ENCODE measurements around the gene DIO3.
"Not testable (repeated sequence)": the region's sequence is repeated elsewhere in the genome, so short reads cannot be mapped to it uniquely, and the experiment has no call there.

DIO3 gene

GRCh38 chr14:101542391-101542790, 18.9 kb upstream of the DIO3 start:
- no peak for DNase-seq (ENCODE audit: low read depth)

- DNase-seq (ENCODE audit: low read depth): no peak
These were observed 17.5 kb upstream of the DIO3 start for GRCh38 chr14:101543814-101544213.

GRCh38 chr14:101544550-101544949, 16.7 kb upstream of the DIO3 start:
- no peak for DNase-seq (ENCODE audit: low read depth)

DNA sequence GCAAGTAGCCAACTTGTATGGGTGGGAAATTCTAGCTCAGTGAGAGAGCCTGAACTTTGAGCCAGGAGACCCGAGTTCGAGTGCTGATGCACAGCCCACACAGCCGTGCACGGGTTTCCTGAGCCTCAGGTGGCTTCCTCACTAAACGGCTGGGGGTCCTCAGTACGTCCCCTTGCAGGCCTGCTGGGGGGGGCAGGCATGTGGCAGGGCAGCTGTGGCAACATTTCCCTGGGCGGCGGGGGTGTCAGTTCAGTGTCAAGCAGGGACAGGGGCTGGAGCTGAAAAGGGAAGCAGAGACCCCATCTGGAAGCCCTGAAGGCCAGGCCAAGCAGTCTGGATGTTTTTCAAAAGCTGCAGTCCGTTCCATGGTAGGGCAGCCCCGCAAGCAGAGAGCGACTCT, 14.6 kb upstream of the DIO3 start:
- no peak for DNase-seq (ENCODE audit: low read depth)

- DNase-seq (ENCODE audit: low read depth): no peak
These were observed 14.1 kb upstream of the DIO3 start for GRCh38 chr14:101547107-101547738.

- DNase-seq (ENCODE audit: low read depth): no peak
These were observed 13.2 kb upstream of the DIO3 start for GRCh38 chr14:101547961-101548669.

DNA sequence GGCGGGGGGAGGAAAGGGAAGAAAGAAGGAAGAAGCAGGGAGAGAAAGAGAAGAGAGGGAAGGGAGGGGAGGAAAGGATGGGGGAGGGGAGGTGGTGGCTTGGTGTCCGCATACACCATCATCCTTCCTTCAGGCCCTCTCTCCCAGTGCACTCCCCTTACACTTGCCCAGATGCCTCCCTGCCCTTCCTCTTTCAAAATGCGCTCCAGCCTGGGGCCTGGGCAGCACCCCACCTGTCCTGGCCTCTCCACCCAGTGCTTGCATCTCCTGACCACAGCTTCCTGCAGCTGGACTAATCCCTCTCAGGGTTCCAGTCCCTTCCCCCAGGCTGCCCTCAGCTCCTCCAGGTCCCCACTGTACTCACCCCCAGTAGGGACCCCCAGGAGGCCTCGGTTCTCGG, 12.6 kb upstream of the DIO3 start:
- DNase-seq (ENCODE audit: low read depth): no peak

DNA sequence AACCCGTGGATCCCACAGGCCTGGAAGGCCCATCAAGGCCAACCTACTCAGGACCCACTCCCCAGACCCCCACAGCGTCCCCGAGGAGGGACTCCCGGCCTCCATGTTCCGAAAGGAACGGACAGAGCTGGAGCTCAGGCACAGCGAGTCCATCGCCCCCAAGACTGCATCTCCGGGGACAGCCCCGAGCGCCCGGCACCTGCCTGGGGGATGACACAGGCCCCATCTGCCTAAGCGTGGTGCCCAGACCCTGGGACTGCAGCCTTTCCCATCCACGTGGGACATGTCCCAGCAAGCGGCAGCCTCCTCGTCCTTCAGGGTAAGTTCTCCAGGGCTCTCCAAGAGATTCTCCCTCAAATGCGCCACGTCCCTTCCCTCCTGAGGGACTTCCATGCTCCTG, 12.1 kb upstream of the DIO3 start:
- DNase-seq (ENCODE audit: low read depth): no peak

- not testable (repeated sequence) for DNase-seq (ENCODE audit: low read depth)
These were observed 10.9 kb upstream of the DIO3 start for GRCh38 chr14:101550202-101550912.

DNA sequence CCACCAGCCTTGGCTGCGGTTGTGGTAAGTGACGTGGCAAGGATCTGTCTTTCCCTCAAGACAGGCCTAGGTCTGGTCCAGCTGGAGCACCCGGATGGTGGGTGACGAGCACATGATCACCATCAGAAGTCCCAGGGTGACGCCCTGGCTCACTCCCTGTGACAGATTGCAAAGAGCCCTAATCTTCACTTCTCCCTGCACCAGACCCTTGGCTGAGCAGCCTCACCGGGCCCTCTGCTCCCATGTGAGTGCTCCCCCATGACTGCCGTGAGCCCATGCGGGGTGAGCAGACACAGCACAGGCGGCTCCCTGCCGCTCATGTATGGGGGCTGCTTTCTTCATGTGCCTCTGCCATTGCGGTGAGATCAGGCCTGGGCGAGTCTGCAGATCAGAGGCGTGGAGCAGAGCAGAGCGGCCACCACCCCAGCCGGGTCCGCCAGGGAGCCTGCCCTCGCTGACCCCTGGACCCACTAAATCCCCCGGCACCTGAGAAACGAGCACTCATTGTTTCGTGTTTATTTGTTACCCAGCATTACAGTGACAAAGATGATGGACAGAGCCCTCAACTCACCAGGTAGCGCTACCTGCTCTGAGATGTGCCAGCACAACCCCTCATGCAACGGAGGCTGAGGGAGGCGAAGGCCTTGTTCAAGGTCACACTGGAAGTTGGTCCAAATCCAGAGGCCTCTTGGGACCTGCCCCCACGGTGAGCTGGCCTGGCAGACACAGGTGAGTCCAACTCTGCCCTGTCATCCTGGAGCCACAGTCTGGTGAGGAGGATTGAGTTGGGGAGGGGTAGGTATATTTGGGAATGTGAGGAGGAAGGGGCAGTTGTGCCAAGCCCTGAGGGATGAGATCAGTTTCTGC, 9.3 kb upstream of the DIO3 start:
- DNase-seq (ENCODE audit: low read depth): no peak

- DNase-seq (ENCODE audit: low read depth): no peak
These were observed 8.5 kb upstream of the DIO3 start for GRCh38 chr14:101552786-101553231.

DNA sequence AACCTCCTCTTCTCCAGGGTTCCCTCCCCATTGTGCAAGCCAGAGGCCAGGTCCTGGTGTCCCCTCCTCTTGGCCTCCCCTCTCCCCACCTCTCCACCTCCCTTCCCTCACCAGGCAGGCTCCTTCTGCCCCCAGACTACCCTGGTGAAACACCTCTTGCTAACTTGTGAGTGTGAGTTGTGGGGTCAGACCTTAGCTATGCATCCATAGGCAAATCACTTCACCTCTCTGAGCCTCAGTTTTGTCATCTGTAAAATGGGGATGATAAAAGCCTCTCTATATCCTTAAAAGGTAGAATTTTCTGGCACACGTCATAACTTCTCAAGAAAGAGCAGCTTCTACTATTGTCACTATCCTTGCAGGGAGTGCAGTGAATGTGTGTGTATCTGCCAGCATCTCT, 7.9 kb upstream of the DIO3 start:
- no peak for DNase-seq (ENCODE audit: low read depth)

DNA sequence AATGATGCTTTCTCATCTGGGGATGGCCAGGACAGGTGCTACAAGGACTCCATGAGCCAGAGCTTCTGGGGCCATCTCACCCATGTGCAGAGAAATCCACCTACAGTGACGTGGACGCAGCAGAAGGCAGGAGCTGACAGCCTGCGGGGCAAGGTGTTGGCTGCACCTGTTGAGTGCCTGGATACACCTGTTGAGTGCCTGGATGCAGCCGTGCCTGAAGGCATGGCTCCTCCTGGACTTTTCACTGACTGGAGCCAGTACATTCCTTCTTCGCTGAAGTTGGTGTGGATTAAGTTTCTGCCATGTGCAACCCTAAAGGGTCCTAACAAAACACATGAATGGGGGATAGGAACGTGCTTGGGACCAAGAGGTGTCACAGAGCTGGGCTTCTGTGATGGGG, 7.4 kb upstream of the DIO3 start:
- no peak for DNase-seq (ENCODE audit: low read depth)

GRCh38 chr14:101554991-101555668, 6.2 kb upstream of the DIO3 start:
- no peak for DNase-seq (ENCODE audit: low read depth)

DNA sequence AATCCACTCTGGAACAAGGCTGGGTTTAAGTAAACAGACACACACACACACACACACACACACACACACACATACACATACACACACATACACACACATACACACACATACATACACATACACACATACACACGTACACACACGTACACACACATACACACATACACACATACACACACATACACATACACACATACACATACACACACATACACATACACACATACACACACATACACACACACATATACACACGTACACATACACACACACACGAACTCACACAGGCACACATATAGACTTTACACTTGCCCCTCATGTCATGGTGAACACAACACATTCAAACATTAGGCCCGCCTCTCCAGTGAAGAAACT, 5.6 kb upstream of the DIO3 start:
- DNase-seq (ENCODE audit: low read depth): not testable (repeated sequence)

DNA sequence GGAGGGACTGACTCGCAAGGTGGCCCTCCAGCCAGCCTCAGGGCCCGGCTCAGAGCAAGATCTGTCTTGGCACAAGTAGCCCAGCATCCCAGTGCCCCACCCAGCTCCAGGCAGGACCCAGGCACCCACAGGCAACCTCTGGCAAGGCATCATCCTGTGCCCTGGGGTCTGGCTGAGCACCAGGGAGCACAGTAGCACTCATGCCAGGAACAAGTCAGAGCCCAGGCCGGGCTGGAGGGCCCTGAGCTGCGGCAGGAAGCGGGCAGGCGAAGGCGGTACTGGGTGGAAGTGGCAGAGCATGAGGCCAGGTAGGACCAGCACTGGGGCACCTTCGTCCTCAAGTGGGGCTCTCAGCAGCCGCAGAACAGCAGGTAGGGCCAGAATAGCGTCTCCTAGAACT, 5.2 kb upstream of the DIO3 start:
- DNase-seq (ENCODE audit: low read depth): no peak

DNA sequence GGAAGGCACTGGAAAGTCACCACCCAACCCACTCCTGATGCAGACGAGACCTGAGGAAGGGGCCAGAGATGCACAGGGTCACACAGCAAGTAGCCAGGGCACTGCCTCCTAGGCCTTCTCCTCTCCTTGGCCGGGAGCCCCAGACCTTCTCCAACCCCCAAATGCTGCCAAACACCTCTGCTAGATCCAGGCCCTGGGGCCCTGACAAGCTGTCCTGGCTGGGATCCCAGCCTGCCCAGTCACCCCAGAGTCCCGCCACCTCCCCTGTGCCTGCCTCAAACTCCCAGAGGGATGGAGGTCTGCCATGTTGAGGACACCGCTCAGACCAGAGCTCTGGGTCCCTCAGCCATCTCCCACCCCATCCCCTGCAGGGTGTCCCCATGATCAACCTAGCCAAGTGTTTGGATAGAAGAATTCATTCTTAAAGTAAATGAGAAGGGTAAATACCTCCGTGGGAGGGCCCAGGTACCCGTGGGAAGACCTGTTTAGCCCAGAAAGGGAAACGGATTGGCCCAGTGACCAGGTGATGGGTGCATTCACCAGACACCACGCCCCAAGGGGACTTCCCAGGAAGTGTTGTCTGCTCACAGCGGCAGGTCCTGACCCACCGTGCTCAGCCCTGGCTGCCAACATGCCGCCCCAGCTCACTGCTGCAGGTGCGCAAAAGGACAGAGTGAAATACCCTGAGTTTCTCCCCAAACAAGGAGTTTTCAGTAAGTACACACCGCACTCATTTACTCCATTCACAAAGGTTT, 4.6 kb upstream of the DIO3 start:
- no peak for DNase-seq (ENCODE audit: low read depth)

DNA sequence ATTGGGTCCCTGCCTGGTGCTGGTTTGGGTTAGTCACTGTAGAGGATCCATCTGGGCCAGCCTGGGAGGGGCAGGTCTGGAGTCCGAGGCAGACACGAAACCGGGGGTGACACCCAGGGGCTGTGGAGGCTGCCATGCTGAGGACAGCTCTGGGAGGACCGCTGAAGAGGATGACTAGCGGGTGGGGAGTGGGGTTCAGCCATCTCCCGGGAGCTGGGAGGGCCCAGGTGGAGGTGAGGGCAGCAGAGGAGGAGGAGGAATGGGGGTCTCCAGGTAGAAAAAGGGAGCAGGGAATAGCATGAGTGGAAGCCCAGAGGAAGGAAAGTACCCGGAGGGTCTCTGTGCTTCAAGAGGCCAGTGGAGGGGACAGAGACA, 4.0 kb upstream of the DIO3 start:
- no peak for DNase-seq (ENCODE audit: low read depth)

GRCh38 chr14:101557811-101558738, 3.2 kb upstream of the DIO3 start:
- no peak for DNase-seq (ENCODE audit: low read depth)

DNA sequence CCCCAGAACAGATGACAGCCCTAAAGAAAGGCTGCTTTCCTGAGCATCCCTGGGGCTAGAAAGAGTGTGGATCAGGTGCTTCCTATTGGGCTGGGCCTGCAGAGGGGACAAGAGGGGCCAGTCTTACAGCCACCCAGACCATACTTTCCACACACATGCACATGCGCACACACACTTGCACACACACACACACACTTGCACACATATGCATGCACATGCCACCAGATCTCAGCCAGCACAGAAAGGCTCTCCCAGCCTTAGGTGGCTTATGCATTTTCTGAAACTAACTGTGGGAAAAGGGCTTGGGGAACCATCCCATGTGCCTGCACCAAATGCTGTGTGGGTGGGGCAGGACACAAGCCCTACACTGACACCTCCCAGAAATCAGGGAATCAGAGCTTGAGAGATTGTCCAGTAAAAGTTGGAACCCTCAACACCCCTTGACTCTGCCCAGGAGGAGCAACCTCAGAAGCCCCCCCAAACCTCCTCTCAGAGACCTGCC, 2.5 kb upstream of the DIO3 start:
- DNase-seq (ENCODE audit: low read depth): no peak
